ENCODE results near the gene TCEANC2.

Gene TCEANC2

DNA sequence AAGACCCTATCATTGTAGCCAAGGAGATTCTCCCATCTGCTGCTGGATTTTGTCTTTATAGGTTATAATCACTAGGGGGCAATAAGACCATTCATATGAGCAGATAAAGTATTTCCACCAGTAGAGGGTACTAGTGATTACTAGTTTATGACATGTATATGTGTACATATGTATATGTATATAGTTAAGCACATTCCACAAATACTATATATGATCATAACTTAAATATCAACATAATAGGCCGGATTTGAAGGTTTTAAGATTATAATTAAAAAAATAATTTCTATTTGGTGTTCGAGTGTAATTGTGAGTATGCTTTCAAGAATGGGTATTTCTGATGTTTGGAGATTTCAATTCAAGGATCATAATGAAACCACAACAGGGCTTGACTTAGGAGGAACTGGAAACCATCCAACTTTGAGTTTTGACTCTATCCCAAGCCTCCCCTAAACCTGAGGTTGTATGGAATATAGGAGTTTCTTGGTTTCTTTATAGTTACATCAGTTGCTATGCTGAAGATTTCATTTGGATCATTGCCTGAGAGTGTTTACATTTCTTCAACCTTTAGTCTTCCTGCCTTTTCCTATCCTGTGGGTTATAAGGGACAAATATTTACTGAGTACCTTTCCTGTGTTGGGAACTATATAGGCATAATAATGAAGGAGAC is 16.9 kb downstream of the TCEANC2 start:
- Mint-ChIP-seq H3K27ac (peak overlapping the region; percentile 46 to 65 (median 50)), H3K36me3 (ENCODE audit: low read depth) (peaks cover 12% of the 10 kb centered on the region), H3K4me1 (peaks cover 16% of the 10 kb centered on the region), H3K27me3 (ENCODE audit: low read depth) (peaks cover 3% of the 10 kb centered on the region), H3K4me3 (no peak overlapping the region), H3K9me3 (no peaks in the 10 kb centered on the region)
- TF ChIP-seq CTCF (IDR thresholded peaks at IDR 0.05; ENCODE audit: unreplicated experiment in 3 of 3): peak; percentile 69 to 93 (median 77)

DNA sequence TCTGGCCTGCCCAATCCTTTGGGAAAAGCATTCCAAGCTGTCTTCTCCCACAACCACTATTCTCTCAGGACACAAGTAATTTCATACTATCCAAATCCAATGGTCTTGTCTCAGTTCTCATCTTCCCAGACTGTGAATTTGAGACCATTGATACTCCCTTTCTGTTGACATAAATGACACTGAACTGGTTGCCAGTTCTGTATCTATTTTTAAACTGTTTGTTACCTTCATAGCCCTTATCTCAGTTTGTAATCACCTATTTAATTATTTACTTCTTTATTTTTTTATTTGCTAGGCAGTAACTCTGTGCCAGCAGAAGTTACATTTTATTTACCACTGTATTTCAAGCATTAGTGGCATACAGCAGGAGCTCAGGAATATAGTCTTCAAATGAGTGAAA is 24.0 kb downstream of the TCEANC2 start:
- Mint-ChIP-seq H3K9me3 (no peaks in the 10 kb centered on the region), H3K4me1 (no peaks in the 10 kb centered on the region), H3K4me3 (no peak overlapping the region), H3K27ac (peak overlapping the region in 1 of 3 experiments; percentile 22), H3K27me3 (ENCODE audit: low read depth) (no peaks in the 10 kb centered on the region), H3K36me3 (ENCODE audit: low read depth) (peaks cover 7% of the 10 kb centered on the region)
- TF ChIP-seq CTCF (IDR thresholded peaks at IDR 0.05; ENCODE audit: unreplicated experiment in 3 of 3): no peak

- Mint-ChIP-seq H3K27me3 (ENCODE audit: low read depth) (no peaks in the 10 kb centered on the region), H3K9me3 (no peaks in the 10 kb centered on the region), H3K4me3 (no peak overlapping the region), H3K27ac (peak overlapping the region in 1 of 3 experiments; percentile 97), H3K4me1 (no peaks in the 10 kb centered on the region), H3K36me3 (ENCODE audit: low read depth) (peaks cover 7% of the 10 kb centered on the region)
- no peak for TF ChIP-seq CTCF (IDR thresholded peaks at IDR 0.05; ENCODE audit: unreplicated experiment in 3 of 3)
Measured at GRCh38 chr1:54080598-54081049, 27.2 kb downstream of the TCEANC2 start.

DNA sequence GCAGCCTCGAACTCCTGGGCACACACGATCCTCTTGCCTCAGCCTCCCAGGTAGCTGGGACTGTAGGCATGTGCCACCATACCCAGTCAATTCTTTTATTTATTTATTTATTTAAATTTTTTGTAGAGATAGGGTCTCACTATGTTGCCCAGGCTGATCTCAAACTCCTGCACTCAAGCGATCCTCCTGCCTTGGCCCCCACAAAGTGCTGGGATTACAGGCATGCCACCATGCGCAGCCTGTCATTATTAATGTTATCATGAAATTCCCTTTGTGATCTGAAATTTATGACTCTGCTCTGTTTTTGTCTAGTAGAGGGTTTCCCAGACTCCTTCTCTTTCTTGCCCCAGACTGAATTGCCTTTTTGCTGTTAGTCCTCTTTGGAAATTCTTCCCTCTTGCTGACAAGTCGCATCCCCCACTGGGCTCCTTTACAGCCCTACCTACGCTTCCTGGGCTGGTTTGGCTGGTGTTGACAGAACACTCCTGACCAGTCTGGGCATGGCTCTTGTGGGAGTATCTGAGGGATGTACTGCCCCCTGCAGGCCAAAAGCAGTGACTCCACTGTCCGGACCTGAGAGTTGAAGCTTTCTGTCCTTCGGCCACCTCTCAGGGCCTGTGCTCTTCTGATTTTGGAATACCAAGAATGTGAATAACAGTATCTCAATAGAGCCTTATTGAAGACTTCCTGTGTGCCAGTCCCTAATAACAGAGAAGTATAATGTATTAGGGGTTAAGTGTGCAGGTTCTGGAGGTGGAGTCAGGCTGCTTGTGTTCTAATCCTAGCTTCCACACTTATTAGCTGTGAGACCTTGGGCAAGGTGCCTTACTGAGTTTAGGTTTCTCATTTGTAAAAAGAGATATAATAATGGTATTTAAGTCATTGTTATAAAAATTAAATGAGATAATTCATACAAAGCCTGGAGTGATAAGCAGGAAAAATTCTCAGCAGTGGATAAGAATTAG is 28.2 kb downstream of the TCEANC2 start:
- peak overlapping the region in 1 of 3 experiments; percentile 79 for H3K27ac Mint-ChIP-seq
- no peaks in the 10 kb centered on the region for H3K4me1 Mint-ChIP-seq
- no peaks in the 10 kb centered on the region for H3K27me3 Mint-ChIP-seq (ENCODE audit: low read depth)
- peaks cover 7% of the 10 kb centered on the region for H3K36me3 Mint-ChIP-seq (ENCODE audit: low read depth)
- TF ChIP-seq CTCF (IDR thresholded peaks at IDR 0.05; ENCODE audit: unreplicated experiment in 3 of 3): peak; percentile 42 to 61 (median 50)
- no peak overlapping the region for H3K4me3 Mint-ChIP-seq
- no peaks in the 10 kb centered on the region for H3K9me3 Mint-ChIP-seq

GRCh38 chr1:54084794-54085193 is 31.4 kb downstream of the TCEANC2 start:
- H3K36me3 Mint-ChIP-seq (ENCODE audit: low read depth): no peaks in the 10 kb centered on the region
- H3K4me3 Mint-ChIP-seq: no peak overlapping the region
- H3K27me3 Mint-ChIP-seq (ENCODE audit: low read depth): no peaks in the 10 kb centered on the region
- no peak overlapping the region for H3K27ac Mint-ChIP-seq
- no peak for TF ChIP-seq CTCF (IDR thresholded peaks at IDR 0.05; ENCODE audit: unreplicated experiment in 3 of 3)
- no peaks in the 10 kb centered on the region for H3K9me3 Mint-ChIP-seq
- no peaks in the 10 kb centered on the region for H3K4me1 Mint-ChIP-seq

Data from nephron (organoid).